Measurements from ENCODE around the gene MEFV.
"Not testable (repeated sequence)": the region's sequence is repeated elsewhere in the genome, so short reads cannot be mapped to it uniquely, and the experiment has no call there.

MEFV gene, protein sequence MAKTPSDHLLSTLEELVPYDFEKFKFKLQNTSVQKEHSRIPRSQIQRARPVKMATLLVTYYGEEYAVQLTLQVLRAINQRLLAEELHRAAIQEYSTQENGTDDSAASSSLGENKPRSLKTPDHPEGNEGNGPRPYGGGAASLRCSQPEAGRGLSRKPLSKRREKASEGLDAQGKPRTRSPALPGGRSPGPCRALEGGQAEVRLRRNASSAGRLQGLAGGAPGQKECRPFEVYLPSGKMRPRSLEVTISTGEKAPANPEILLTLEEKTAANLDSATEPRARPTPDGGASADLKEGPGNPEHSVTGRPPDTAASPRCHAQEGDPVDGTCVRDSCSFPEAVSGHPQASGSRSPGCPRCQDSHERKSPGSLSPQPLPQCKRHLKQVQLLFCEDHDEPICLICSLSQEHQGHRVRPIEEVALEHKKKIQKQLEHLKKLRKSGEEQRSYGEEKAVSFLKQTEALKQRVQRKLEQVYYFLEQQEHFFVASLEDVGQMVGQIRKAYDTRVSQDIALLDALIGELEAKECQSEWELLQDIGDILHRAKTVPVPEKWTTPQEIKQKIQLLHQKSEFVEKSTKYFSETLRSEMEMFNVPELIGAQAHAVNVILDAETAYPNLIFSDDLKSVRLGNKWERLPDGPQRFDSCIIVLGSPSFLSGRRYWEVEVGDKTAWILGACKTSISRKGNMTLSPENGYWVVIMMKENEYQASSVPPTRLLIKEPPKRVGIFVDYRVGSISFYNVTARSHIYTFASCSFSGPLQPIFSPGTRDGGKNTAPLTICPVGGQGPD

DNA sequence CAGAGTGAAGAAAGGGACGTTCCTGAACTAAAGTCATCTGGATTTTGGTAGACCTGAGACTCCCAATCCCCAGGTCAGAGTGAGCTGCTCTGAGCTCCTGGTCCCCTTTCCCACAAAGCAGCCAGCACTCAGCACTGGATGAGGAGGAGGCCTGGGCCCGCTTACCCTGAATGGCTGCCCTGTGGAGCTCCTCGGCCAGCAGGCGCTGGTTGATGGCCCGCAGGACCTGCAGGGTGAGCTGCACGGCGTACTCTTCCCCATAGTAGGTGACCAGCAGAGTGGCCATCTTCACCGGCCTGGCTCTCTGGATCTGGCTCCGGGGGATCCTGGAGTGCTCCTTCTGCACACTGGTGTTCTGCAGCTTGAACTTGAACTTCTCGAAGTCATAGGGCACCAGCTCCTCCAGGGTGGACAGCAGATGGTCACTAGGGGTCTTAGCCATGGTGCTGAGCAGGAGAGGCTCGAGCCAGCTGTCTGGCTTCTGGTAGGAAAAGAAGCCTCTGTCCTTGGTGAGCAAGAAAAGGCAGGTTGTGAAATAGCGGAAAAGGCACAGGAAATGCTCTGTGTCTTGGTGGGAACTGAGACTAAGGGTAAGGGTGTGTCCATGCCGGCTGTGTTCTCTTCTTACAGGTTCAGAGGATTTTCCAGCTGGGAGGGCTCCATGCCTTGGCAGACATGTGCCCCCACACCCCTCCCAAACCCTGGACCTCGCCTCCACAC, at the start of gene MEFV:
Gene MEFV, minus strand, starts transcription at position 488 of the 720 bp plus-strand sequence. Its CDS starts 46 bp downstream, at position 442.
- no peak for DNase-seq (ENCODE audit: low spot score)

DNA sequence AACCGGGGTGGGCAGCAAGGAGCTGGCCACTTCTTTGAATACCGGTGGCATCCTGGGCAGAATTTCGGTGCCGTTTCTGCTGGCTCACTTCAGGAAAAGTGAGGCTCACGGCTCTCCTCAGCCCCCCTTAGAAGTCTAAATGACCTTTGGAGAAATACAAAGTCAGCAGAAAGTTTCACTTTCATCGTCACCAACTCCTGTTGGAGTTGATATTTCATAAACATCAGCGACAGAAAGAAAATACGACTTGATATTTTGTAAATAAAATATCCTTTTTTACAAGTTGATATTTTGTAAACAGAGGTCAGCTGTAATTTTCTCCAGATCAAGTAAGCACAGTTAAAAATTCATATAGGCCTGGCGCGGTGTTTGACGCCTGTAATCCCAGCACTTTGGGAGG, 49.6 kb upstream of the MEFV start:
- no peak for DNase-seq (ENCODE audit: low spot score)

DNA sequence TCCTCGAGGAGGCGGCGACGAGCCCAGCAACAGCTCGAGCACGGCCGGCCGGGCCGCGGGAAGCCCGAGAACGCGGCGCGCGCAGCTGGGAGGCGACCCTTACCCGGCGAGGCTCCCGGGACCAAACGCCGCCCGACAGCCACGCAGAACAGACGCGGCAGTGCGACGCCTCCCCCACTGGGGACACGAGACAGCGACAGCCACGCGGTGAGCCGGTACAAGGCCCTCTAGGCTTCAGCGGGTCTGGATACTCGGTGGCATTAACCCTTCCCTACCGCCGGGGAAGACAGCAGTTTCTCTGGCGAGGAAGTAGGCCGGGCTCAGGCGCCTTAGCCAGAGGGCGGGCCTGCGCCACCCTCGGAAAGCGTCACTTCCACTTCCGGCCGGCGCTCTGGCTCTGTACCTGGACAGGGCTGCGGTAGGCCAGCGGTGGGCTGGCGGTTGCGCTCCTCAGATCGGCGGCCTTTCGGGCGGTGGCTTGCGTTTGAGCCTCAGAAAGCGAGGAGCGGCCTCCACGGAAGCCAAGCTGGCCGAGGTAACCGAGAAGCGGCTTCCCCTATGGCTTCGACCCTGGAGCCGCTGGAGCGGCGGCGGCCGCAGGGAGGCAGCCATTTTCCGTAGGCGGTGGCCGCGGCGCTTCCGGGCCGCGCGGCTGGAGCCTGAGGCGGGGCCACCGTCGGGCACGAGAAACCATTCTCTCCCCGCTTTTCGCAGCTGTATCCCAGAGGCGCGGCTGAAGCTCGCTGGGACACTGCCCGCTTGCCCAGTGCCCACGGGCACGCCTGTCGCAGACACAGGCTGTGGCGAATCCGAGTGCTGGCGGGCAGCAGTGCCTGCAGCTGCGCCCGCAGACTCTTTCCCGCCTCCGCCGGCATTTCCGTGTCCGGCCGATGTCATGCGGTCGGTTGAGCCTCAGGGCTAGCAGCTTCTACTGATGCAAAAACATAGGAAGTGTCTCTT, 49.0 kb upstream of the MEFV start, which contains the start of the genes TIGD7 and ZNF75A:
Gene TIGD7, minus strand, starts transcription at position 322 of the 960 bp plus-strand sequence. CDS start 4,816 bp downstream, outside the sequence.
Gene ZNF75A, plus strand, starts transcription at position 389 of the 960 bp plus-strand sequence. CDS start 2,932 bp downstream, outside the sequence.
- peak; percentile 85 for DNase-seq (ENCODE audit: low spot score)

DNA sequence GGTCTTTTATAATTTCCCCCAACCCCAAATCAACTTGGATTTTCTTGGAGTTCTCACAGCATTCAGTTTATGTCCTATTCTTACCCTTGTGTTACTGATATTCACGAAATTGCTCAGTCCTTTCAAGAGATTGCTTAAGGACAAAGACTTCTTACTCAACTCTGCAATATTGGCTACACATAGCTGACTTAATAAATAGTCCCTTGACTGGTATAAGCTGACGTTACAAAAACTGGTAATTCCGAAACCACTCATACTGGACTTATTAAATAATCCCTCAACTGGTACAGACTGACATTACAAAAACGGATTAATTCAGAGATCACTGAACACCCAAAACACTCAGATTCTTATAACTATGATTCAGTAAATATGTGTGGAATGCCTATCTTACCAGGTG, 47.9 kb upstream of the MEFV start:
- no peak for DNase-seq (ENCODE audit: low spot score)

DNA sequence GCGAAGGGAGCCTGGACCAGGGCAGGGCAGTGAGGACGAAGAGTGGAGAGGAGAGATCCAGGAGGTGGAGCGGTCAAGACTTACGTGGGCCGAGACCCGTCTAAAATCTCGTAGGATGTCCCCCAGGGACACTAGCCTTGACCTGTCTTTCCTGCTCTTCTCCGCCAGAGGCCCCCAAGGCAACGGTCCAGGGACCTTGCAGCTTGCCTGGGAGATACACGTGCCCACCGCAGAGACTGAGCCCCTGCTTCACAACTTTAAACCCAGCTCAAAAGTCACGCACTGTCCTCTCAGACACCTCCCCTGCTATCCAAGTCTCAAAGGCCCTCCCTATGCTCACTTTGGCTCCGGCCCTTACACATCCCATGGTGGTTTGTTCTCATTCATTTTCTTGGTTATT, 39.4 kb upstream of the MEFV start:
- DNase-seq (ENCODE audit: low spot score) = no peak

DNA sequence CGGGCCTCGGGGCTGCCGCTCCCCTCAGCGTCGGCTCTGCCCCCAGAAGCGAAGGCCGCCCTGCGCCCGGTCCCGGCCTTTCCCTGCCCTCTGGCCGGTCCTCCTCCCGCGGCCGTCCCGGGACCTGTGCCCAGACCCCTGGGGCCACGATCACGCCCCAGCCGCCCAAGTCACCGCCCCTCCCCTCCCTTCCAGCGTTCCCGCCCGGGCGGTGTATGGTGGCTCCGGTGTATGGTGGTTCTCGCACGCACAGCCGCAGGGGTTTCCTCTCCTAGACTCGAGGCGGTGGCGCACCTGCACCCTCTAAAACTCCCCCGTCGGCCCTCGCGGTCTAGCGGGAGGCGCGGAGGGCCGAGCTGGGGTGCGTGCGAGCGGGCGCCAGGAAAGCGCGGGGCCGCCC, 38.8 kb upstream of the MEFV start:
- DNase-seq (ENCODE audit: low spot score) = no peak

DNA sequence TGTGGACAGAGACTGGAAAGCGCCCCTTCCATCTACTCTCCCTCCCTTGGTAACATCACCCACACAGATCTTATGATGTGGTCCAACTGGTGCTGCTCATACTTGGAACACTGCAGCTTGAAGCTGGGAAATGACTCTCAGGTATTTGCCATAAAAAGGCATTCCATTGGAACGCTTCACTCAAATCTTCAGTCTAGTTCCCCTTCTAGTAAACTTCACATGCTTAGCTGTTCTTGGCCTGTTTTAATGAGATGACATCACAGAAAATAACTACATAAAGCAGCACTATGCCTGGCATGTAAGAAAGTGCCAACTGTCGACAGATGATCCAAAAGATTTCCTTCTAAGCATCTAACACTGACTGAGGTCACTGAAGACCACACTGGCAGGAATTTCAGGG, 36.2 kb upstream of the MEFV start:
- DNase-seq (ENCODE audit: low spot score) = no peak

DNA sequence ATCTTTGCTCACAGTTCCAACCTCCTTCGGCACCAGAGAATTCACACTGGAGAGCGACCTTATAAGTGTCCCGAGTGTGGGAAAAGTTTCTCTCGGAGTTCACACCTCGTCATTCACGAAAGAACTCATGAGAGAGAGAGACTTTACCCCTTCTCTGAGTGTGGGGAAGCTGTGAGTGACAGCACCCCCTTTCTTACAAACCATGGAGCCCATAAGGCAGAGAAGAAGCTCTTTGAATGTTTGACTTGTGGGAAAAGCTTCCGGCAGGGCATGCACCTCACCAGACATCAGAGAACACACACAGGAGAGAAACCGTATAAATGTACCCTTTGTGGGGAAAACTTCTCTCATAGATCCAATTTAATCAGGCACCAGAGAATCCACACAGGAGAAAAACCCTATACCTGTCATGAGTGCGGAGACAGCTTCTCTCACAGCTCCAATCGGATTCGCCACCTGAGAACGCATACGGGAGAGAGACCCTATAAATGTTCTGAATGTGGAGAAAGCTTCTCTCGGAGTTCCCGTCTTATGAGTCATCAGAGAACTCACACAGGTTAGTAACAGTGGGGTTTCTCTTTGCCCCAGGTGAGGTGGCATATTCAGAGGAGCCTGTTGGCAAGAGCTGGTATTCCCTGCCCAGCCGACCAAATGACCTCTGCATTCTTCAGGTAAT, 33.7 kb upstream of the MEFV start:
- no peak for DNase-seq (ENCODE audit: low spot score)

DNA sequence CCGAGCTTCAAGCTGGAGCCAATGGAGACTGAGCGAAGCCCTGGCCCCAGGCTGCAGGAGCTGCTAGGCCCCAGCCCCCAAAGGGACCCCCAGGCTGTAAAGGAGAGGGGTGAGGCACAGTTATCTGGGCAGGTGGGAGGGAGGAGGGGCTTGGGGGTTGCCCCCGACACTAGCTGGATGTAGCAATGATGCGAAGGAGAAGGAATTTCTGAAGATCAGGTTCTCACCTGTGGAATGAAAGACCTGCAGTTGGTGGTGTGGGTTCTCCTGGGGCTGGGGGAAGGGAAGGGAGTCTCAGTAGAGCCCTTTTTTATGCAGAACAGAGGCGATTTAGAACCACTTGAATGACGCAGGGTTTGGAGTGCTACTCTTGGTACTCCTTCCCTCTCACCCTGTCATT, 28.7 kb upstream of the MEFV start:
- DNase-seq (ENCODE audit: low spot score) = no peak

DNA sequence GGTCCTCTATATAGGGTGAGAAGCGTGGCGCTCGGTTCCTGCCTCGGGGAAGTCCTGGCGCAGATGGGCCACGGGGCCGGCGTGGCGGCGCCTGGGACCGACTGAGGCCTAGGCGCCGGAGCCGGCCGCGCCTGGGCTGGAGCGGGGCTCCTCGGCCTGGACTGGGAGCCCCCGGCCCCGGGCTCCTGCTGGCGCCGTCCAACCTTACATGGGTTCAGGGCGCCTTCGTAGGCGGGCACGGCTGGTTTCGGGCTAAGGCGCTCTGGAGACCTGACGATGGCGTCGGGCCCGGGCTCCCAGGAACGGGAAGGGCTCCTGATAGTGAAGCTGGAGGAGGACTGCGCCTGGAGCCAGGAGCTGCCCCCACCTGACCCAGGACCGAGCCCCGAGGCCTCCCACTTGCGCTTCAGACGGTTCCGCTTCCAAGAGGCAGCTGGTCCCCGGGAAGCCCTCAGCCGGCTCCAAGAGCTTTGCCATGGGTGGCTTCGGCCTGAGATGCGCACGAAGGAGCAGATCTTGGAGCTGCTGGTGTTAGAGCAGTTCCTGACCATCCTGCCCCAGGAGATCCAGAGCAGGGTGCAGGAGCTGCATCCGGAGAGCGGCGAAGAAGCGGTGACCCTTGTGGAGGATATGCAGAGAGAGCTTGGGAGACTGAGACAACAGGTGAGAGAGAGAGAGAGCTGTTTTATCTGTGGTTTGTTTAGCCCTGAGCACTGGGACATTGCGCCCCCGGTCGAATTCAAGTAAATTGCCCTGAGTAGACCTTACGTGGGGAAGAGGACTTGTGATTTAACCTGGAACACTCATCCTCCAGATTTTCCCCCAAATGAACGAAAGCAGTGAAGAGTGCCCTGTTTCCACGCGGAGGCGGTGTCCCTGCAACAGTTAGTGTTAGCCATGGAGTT, 27.4 kb upstream of the MEFV start:
- no peak for DNase-seq (ENCODE audit: low spot score)

DNA sequence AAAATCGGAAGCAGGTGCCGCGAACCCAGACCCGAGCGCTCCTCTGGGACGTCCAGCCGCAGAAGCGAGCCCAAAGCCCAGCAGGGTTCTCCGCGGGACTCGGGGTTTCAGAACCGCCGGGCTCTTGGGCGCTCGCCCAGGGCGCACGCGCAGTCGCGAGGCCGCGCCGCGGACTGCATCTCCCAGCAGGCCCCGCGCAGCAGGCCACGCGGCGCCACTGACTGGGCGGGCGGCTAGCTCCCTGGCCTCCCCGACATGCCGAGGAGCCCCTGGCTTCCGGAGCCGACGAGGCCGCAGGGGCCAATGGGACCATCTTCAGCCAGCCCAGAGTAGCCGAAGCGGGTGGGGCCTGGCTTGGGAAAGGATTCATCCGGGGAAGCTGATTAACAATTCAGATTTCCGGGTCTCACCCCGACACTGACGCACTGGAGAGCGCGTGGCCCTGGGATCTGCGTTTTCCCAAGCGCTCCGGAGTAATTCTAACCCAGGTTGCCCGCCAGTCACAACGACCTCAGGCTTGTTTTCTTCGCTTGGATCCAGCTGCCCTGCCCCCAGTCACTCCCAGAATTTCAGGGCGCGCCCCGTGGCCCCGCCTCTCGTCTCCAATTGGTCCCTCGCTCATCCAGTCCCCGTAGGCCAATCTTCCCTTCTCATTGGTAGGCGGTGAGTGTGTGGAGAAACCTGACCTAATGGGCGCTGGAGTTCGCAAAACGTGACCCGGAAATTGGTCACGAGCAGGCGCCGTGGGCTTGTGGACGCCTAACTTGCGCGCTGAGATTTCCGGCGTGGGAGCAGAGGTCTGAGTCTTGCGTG, 26.5 kb upstream of the MEFV start, which contains the start of gene ZNF263:
Gene ZNF263, plus strand, starts transcription at position 762 of the 813 bp plus-strand sequence. CDS start 328 bp downstream, outside the sequence.
- peak; percentile 96 for DNase-seq (ENCODE audit: low spot score)

DNA sequence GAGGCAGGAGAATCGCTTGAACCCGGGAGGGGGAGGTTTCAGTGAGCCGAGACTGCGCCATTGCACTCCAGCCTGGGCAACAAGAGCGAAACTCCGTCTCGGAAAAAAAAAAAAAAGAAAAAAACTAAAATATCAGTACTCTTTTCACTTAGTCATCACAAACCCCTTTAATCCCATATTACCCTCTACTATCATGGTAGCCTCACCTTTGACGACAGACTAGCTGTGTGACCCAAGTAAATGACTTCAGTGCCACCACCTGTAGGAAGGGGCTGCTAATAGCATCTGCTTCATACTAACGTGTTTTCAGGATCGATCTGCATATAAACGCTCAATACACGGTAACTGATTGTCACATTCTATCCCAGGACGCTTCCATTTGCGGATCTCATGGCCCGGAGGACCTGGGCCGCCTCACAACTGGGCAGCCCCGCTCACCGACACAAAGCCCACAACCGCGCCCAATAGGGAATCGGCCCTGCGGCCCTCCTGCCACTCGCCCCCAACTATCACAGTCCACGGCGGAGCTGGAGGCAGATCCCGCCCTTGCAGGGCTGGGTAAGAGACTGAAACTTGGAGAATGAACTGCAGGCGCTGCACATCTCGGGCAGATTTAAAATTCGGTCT, 25.8 kb upstream of the MEFV start:
- DNase-seq (ENCODE audit: low spot score) = peak; percentile 13

DNA sequence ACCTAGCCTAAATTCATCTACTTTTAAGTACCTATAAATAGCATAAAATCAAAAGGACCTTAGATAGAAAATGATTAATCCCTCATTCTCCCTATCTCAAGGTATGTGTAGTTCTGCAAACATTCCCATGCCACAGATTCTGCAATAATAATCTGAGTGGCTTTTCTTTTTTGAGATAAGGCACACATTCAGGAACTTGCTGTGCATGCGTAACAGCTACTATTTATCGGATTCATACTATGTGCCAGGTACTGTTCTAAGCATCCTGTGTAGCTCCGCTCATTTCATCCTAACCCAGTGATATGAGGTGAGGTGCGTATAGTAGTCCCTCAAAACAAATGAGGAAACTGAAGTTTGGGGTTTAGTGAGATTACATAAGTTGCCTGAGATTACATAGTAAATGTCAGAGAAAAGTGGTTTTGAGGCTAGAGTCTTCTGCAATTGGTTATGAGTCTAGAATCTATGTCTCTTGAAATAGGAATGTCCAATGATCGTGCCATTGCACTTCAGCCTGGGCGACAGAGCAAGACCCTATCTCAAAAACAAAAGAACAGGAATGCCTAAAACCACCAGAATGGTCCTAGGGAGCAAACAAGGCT, 24.9 kb upstream of the MEFV start:
- DNase-seq (ENCODE audit: low spot score) = no peak

DNA sequence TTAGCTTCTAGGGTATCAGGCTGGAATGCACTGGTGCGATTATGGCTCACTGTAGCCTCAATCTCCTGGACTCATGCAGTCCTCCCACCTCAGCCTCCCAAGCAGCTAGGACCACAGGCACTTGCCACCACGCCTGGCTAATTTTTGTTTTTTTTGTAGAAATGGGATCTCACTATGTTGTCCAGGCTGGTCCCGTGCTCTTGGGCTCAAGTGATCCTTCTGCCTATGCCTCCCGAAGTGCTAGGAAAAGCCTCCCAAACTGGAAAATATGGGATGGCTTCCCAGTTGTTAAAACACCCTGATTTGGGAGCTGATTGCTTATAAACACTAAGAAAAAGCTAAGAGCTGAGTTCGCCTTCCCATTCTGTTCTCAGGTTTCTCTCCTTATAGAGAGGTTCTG, 20.2 kb upstream of the MEFV start:
- DNase-seq (ENCODE audit: low spot score) = no peak

DNA sequence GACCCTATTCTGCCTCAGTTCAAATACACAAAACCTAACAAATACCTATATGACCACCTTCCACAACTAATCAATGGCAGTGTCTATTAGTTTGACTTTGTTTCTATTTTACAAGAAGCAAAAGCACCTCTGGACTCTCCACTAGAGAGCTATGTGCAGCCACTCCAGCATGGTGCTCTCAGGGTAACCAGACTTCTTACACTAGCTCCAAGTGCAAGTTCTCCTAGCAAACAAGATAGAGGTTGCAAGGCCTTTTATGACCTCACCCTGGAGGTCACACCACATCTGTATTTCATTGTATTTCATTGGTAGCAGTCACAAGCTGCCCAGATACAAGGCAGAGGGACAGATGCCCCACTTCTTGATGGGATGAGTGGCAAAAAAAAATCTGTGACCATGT, 18.5 kb upstream of the MEFV start:
- no peak for DNase-seq (ENCODE audit: low spot score)

DNA sequence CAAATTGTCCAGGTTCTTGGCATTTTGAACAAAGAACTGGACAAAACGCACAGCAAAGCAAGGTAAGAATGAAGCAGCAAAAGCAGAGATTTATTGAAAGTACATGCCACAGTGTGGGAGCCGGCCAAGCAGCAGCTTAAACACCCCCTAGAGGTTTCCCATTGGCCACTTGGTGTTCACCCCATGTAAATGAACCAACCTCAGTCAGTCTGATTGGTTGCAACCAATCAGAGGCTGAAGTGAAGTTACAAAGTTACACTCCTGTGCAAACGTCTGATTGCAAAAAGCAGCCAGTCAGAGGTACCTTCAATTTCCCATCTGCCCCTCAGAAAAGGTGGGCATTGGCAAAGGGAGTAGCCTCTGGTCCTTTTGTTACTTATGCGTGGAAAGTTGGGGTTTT, 18.1 kb upstream of the MEFV start:
- DNase-seq (ENCODE audit: low spot score) = no peak

DNA sequence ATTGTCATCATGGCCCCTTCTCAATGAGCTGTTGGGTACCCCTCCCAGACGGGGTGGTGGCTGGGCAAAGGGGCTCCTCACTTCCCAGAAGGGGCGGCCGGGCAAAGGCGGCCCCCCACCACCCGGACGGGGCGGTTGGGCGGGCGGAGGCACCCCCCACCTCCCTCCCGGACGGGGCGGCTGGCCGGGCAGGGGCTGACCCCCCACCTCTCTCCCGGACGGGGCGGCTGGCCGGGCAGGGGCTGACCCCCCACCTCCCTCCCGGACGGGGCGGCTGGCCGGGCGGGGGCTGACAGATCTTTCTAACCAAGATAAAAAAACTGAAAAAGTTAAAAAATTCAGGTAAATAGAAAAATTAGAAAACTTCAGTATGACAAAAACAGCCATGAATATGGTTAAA, 14.8 kb upstream of the MEFV start:
- DNase-seq (ENCODE audit: low spot score) = not testable (repeated sequence)

DNA sequence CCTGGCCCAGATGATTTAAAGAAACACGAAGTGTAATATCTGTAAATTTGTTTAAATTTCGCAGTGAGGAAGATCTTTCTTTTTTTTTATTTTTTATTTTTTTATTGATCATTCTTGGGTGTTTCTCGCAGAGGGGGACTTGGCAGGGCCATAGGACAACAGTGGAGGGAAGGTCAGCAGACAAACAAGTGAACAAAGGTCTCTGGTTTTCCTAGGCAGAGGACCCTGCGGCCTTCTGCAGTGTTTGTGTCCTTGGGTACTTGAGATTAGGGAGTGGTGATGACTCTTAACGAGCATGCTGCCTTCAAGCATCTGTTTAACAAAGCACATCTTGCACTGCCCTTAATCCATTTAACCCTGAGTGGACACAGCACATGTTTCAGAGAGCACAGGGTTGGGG, 14.3 kb upstream of the MEFV start:
- DNase-seq (ENCODE audit: low spot score) = not testable (repeated sequence)

Data from hematopoietic multipotent progenitor cell treated with erythropoietin and hydrocortisone succinate and interleukin-3 and kit ligand, for 15 days (in vitro differentiated cells).